Neural cell (in vitro differentiated cells): ENCODE measurements around the gene MUC21. TPM values are rescaled to one million over a fixed set of nuclear protein-coding genes. Genes with fewer than 3 reads are reported as not detected.

Experiments
- H2AFZ ChIP-seq: fragments of 200-600, 300-800 bp; sonication (generic), shearing (Covaris generic); 2 replicates; pipeline ENCODE4 v1.6.0; 2014; ENCODE audit warnings: low read depth, mild to moderate bottlenecking, antibody characterized with exemption, low read length, moderate library complexity
- H3F3A ChIP-seq: fragments of 200-600 bp; shearing (Covaris generic); 2 replicates; pipeline ENCODE4 v1.6.1; 2016; ENCODE audit warnings: mild to moderate bottlenecking, moderate library complexity, mixed read lengths, antibody characterized with exemption, low read length; ENCODE audit not compliant: insufficient read depth, poor library complexity, severe bottlenecking
- H3K27ac ChIP-seq: fragments of 200-600, 300-800 bp; sonication (generic), shearing (Covaris generic); 2 replicates; pipeline ENCODE4 v1.5.1; 2014; ENCODE audit warnings: mild to moderate bottlenecking, low read length, moderate library complexity
- H3K27me3 ChIP-seq: fragments of 300-800, 200-600 bp; sonication (generic), shearing (Covaris generic); 2 replicates; pipeline ENCODE4 v1.6.0; 2014; ENCODE audit warnings: mild to moderate bottlenecking, low read depth, low read length, moderate library complexity; ENCODE audit not compliant: insufficient read depth
- H3K36me3 ChIP-seq: fragments of 300-800, 200-600 bp; sonication (generic), shearing (Covaris generic); 2 replicates; pipeline ENCODE4 v1.5.1; 2014; ENCODE audit warnings: mild to moderate bottlenecking, antibody characterized with exemption, low read length, moderate library complexity; ENCODE audit not compliant: insufficient read depth
- H3K4me2 ChIP-seq: fragments of 300-800, 200-600 bp; sonication (generic), shearing (Covaris generic); 2 replicates; pipeline ENCODE4 v1.6.0; 2014; ENCODE audit warnings: mild to moderate bottlenecking, low read length
- H3K4me3 ChIP-seq: fragments of 300-800, 200-600 bp; sonication (generic), shearing (Covaris generic); 2 replicates; pipeline ENCODE4 v1.5.1; 2014; ENCODE audit warnings: mild to moderate bottlenecking, low read length, moderate library complexity
- H3K79me2 ChIP-seq: fragments of 200-600 bp; shearing (Covaris generic); replicated peaks from 2 replicates; pipeline ENCODE4 v1.6.0; 2014; ENCODE audit warnings: mild to moderate bottlenecking, low read length, moderate library complexity; ENCODE audit not compliant: insufficient read depth
- H3K9ac ChIP-seq: fragments of 300-800, 200-600 bp; sonication (generic), shearing (Covaris generic); 2 replicates; pipeline ENCODE4 v1.6.1; 2016; ENCODE audit warnings: mild to moderate bottlenecking, low read length, mixed read lengths
- H3K9me2 ChIP-seq: fragments of 200-600 bp; shearing (Covaris generic); 2 replicates; pipeline ENCODE4 v1.6.1; 2016; ENCODE audit warnings: mild to moderate bottlenecking, low read length, mixed read lengths; ENCODE audit not compliant: insufficient read depth
- H3K9me3 ChIP-seq: fragments of 200-600, 300-800 bp; sonication (generic), shearing (Covaris generic); 2 replicates; pipeline ENCODE4 v1.6.1; 2016; ENCODE audit warnings: mild to moderate bottlenecking, mixed run types, low read length, moderate library complexity, mixed read lengths
- H4K20me1 ChIP-seq: fragments of 200-600 bp; shearing (Covaris generic); 2 replicates; pipeline ENCODE4 v1.6.1; 2016; ENCODE audit warnings: mild to moderate bottlenecking, mixed run types; ENCODE audit not compliant: insufficient read depth
- EP300 ChIP-seq: fragments of 450-650 bp; conservative IDR thresholded peaks from 2 replicates; pipeline ENCODE4 v1.6.1; 2014; ENCODE audit warnings: antibody characterized with exemption, mild to moderate bottlenecking, moderate library complexity; ENCODE audit not compliant: poor library complexity, severe bottlenecking
- EZH2 ChIP-seq: fragments of 200-600, 300-800 bp; shearing (Covaris generic), sonication (generic); IDR thresholded peaks from 2 replicates; pipeline ENCODE4 v1.6.1; 2014; ENCODE audit warnings: antibody characterized with exemption, low read length, borderline replicate concordance, mild to moderate bottlenecking; ENCODE audit not compliant: insufficient read depth, poor library complexity, severe bottlenecking
- MXI1 ChIP-seq: fragments of 450-650 bp; conservative IDR thresholded peaks from 2 replicates; pipeline ENCODE4 v1.6.1; 2014; ENCODE audit warnings: antibody characterized with exemption, mild to moderate bottlenecking; ENCODE audit not compliant: poor library complexity, severe bottlenecking
- POLR2AphosphoS5 ChIP-seq: IDR thresholded peaks from 2 replicates; pipeline ENCODE4 v1.6.1; 2012
- RAD21 ChIP-seq: fragments of 450-650 bp; conservative IDR thresholded peaks from 2 replicates; pipeline ENCODE4 v1.6.1; 2014; ENCODE audit warnings: antibody characterized with exemption, mild to moderate bottlenecking, moderate library complexity
- SMC3 ChIP-seq: fragments of 450-650 bp; conservative IDR thresholded peaks from 2 replicates; pipeline ENCODE4 v1.6.1; 2014; ENCODE audit warnings: antibody characterized with exemption, mild to moderate bottlenecking, moderate library complexity; ENCODE audit not compliant: poor library complexity
- TAF1 ChIP-seq: IDR thresholded peaks from 2 replicates; pipeline ENCODE4 v1.6.1; 2012; ENCODE audit warnings: low read depth
- polyA plus RNA-seq: library from polyadenylated mRNA; depleted of rRNA; stranded (reverse); fragments of >200 nt; gene quantifications from 2 replicates; pipeline ENCODE4 v1.2.3, GENCODE V29; 2014
- TF ChIP-seq, protein P1 (sequence below): IDR thresholded peaks from 2 replicates; pipeline ENCODE4 v1.6.1; 2012; ENCODE audit warnings: borderline replicate concordance
- TF ChIP-seq, protein P2 (sequence below): fragments of 450-650 bp; IDR thresholded peaks from 2 replicates; pipeline ENCODE4 v1.5.1; 2014; ENCODE audit warnings: antibody characterized with exemption, mild to moderate bottlenecking, moderate library complexity; ENCODE audit not compliant: poor library complexity, severe bottlenecking

The MUC21 gene
- polyA plus RNA-seq, 1 donor from 2014 or later, result not detected

GRCh38 chr6:30970946-30971345 is 12.6 kb upstream of the MUC21 start:
- H3K4me3 ChIP-seq, result no peak overlapping the region
- H3K4me2 ChIP-seq, result no peak overlapping the region
- H3K9me2 ChIP-seq, result no peaks in the 10 kb centered on the region
- no peaks in the 10 kb centered on the region for H4K20me1 ChIP-seq
- no peaks in the 10 kb centered on the region for H3F3A ChIP-seq
- TF ChIP-seq, protein P1, sequence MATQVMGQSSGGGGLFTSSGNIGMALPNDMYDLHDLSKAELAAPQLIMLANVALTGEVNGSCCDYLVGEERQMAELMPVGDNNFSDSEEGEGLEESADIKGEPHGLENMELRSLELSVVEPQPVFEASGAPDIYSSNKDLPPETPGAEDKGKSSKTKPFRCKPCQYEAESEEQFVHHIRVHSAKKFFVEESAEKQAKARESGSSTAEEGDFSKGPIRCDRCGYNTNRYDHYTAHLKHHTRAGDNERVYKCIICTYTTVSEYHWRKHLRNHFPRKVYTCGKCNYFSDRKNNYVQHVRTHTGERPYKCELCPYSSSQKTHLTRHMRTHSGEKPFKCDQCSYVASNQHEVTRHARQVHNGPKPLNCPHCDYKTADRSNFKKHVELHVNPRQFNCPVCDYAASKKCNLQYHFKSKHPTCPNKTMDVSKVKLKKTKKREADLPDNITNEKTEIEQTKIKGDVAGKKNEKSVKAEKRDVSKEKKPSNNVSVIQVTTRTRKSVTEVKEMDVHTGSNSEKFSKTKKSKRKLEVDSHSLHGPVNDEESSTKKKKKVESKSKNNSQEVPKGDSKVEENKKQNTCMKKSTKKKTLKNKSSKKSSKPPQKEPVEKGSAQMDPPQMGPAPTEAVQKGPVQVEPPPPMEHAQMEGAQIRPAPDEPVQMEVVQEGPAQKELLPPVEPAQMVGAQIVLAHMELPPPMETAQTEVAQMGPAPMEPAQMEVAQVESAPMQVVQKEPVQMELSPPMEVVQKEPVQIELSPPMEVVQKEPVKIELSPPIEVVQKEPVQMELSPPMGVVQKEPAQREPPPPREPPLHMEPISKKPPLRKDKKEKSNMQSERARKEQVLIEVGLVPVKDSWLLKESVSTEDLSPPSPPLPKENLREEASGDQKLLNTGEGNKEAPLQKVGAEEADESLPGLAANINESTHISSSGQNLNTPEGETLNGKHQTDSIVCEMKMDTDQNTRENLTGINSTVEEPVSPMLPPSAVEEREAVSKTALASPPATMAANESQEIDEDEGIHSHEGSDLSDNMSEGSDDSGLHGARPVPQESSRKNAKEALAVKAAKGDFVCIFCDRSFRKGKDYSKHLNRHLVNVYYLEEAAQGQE, result no peak
- TF ChIP-seq RAD21 (no peak), MXI1 (no peak), SMC3 (no peak), POLR2AphosphoS5 (no peak), EZH2 (no peak), EP300 (no peak), TAF1 (no peak)
- TF ChIP-seq, protein P2, sequence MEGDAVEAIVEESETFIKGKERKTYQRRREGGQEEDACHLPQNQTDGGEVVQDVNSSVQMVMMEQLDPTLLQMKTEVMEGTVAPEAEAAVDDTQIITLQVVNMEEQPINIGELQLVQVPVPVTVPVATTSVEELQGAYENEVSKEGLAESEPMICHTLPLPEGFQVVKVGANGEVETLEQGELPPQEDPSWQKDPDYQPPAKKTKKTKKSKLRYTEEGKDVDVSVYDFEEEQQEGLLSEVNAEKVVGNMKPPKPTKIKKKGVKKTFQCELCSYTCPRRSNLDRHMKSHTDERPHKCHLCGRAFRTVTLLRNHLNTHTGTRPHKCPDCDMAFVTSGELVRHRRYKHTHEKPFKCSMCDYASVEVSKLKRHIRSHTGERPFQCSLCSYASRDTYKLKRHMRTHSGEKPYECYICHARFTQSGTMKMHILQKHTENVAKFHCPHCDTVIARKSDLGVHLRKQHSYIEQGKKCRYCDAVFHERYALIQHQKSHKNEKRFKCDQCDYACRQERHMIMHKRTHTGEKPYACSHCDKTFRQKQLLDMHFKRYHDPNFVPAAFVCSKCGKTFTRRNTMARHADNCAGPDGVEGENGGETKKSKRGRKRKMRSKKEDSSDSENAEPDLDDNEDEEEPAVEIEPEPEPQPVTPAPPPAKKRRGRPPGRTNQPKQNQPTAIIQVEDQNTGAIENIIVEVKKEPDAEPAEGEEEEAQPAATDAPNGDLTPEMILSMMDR, result no peak
- no peak overlapping the region for H2AFZ ChIP-seq
- H3K36me3 ChIP-seq, result no peaks in the 10 kb centered on the region
- no peak overlapping the region for H3K9ac ChIP-seq
- no peaks in the 10 kb centered on the region for H3K79me2 ChIP-seq
- no peak overlapping the region for H3K27ac ChIP-seq
- no peaks in the 10 kb centered on the region for H3K9me3 ChIP-seq
- no peaks in the 10 kb centered on the region for H3K27me3 ChIP-seq

DNA sequence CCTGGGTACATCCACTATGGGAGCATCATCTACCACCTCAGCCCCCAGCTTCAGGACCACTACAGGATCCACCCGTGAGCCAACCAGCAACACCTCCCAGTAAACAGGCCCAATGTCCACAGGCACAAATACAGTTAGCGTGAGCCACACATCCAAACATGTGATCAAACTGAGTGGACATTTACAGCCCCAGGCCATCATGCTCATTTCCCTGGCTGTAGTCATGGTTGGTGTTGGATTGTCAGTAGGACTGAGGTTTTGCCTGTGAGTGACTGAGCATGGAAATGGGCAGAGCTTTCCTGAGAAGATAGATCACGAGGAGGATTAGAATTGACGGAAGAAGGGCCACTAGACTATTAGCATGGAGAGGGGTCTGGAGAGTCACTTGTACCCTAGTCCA is 10.7 kb upstream of the MUC21 start:
- Histone ChIP-seq H3K36me3 (no peaks in the 10 kb centered on the region), H4K20me1 (no peaks in the 10 kb centered on the region), H2AFZ (no peak overlapping the region), H3K4me3 (no peak overlapping the region), H3F3A (no peaks in the 10 kb centered on the region), H3K27me3 (no peaks in the 10 kb centered on the region), H3K9me3 (no peaks in the 10 kb centered on the region), H3K79me2 (no peaks in the 10 kb centered on the region), H3K9me2 (no peaks in the 10 kb centered on the region), H3K9ac (no peak overlapping the region), H3K27ac (no peak overlapping the region), H3K4me2 (no peak overlapping the region)
- TF ChIP-seq EP300, result no peak
- no peak for TF ChIP-seq MXI1
- TF ChIP-seq POLR2AphosphoS5, result no peak
- TF ChIP-seq, protein P1, result no peak
- no peak for TF ChIP-seq TAF1
- no peak for TF ChIP-seq RAD21
- TF ChIP-seq, protein P2, result no peak
- no peak for TF ChIP-seq SMC3
